ENCODE data around the gene APOB.

APOB gene

DNA sequence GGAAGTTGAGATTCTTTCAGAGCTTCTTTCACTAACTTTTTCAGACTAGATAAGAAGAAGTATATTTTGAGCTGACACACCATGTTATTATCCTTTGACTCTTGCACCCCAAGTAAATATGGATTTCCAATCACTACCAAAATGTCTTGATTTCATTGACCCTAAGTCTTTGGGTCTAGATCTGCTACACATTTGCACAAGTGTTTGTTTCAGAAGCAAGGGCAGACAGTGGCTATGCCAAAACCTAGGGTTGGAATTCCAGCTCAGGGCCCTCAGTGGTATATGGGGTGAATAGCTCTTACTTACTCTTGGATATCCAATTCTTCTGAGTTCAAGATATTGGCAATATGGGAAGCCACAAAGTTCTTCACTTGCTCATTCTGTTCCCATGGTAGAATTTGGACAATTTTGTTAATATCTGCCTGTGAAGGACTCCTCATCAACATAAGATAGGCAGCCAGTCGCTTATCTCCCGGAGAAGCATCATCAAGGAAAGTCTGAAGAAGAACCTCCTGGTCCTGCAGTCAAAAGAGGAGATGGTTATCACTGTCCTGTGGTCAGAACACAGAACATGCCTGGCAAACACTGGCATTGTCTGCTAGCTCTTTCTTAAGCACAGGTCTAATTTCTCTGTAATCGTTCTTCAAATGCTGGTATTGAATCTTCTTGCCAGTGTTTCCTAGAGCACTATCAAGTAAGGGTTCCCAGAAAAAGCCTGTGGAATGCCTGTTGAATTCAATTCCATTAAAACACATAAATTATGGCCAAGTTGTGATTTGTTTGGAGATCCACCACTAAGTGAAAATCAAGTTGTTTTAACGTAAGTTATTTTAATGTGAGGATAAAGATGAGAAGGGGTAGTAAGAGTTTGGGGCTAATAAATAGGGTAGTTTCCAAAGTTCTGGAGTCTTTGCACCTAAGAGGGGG is 15.6 kb downstream of the APOB start:
- Histone ChIP-seq H3K18ac (ENCODE audit: low read depth in 1 of 2, low read length in 2 of 2) (no peak overlapping the region), H2AFZ (ENCODE audit: low read depth, low read length) (no peak overlapping the region), H3K36me3 (ENCODE audit: control insufficient read depth in 1 of 2, insufficient read depth in 2 of 2, low read depth in 1 of 2, low read length in 2 of 2) (no peaks in the 10 kb centered on the region), H3K9me3 (ENCODE audit: control insufficient read depth, low read length) (no peaks in the 10 kb centered on the region), H3K4ac (ENCODE audit: low read depth in 1 of 2, low read length in 2 of 2) (no peak overlapping the region), H3K27me3 (ENCODE audit: control insufficient read depth in 1 of 2, insufficient read depth in 1 of 2, low read length in 2 of 2) (peaks cover 0 to 3% of the 10 kb centered on the region in 2 experiments), H2BK5ac (ENCODE audit: low read depth, low read length, poor library complexity, severe bottlenecking) (no peak overlapping the region), H2AK5ac (ENCODE audit: low read length, severe bottlenecking) (no peak overlapping the region), H2BK12ac (ENCODE audit: low read length in 2 of 2) (no peak overlapping the region), H3K9ac (ENCODE audit: low read length) (no peak overlapping the region), H3K27ac (ENCODE audit: low read length, poor library complexity, severe bottlenecking) (no peak overlapping the region), H3K14ac (ENCODE audit: low read length in 2 of 2) (no peak overlapping the region), H3K4me2 (ENCODE audit: low read length, poor library complexity, severe bottlenecking) (no peak overlapping the region), H3K23ac (ENCODE audit: low read length in 2 of 2) (no peak overlapping the region), H3K79me1 (replicated peaks; ENCODE audit: low read length, poor library complexity, severe bottlenecking) (no peaks in the 10 kb centered on the region), H3K4me1 (ENCODE audit: control insufficient read depth, insufficient read depth, low read depth, low read length) (no peaks in the 10 kb centered on the region), H3K4me3 (ENCODE audit: insufficient read depth in 1 of 2, low read depth in 1 of 2, low read length in 2 of 2) (no peak overlapping the region), H2BK15ac (ENCODE audit: low read depth, poor library complexity, severe bottlenecking) (no peak overlapping the region), H4K91ac (ENCODE audit: low read length) (no peak overlapping the region), H4K8ac (ENCODE audit: low read length) (no peak overlapping the region), H2BK120ac (ENCODE audit: low read depth, low read length) (no peak overlapping the region)
- no peak for DNase-seq
- 95% methylated on average over 4 of the region's 4 CpGs for WGBS

DNA sequence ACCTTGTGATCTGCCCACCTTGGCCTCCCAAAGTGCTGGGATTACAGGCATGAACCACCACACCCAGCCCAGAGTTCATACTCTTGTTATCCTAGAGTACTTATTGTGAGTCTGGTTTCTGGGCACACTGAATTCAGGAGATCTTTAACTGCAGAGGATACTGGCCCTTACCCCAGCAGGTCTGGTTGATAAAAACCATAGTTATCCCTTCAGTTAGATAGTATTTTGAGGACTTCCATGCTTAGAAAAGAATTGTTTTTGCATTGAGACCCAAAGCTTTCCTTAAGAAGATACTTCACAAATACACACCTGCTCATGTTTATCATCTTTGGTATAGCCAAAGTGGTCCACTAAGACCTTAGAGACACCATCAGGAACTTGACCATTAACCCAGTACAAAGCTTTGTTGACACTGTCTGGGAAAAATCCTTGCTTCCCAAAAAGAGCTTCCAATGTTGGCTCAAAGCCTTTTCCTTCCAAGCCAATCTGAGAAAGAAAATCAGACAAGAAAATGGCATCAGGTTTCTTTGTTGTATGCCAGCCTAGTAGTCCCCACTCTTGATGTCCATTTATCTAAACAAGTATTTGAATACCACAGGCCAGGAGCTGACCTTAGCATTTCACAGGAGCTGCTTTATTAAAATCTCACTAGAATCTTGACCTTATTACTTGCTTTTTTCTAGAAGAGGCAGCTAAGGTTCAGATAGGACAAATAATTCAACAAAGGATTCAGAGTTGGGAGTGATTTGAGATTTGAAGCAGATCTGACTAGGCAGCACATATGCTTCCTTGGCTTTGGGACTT is 17.2 kb downstream of the APOB start:
- Histone ChIP-seq H3K79me1 (replicated peaks; ENCODE audit: low read length, poor library complexity, severe bottlenecking) (no peaks in the 10 kb centered on the region), H3K27ac (ENCODE audit: low read length, poor library complexity, severe bottlenecking) (no peak overlapping the region), H3K23ac (ENCODE audit: low read length in 2 of 2) (no peak overlapping the region), H3K9me3 (ENCODE audit: control insufficient read depth, low read length) (no peaks in the 10 kb centered on the region), H3K18ac (ENCODE audit: low read depth in 1 of 2, low read length in 2 of 2) (no peak overlapping the region), H4K91ac (ENCODE audit: low read length) (no peak overlapping the region), H3K4me1 (ENCODE audit: control insufficient read depth, insufficient read depth, low read depth, low read length) (no peaks in the 10 kb centered on the region), H2AK5ac (ENCODE audit: low read length, severe bottlenecking) (no peak overlapping the region), H3K14ac (ENCODE audit: low read length in 2 of 2) (no peak overlapping the region), H3K36me3 (ENCODE audit: control insufficient read depth in 1 of 2, insufficient read depth in 2 of 2, low read depth in 1 of 2, low read length in 2 of 2) (no peaks in the 10 kb centered on the region), H4K8ac (ENCODE audit: low read length) (no peak overlapping the region), H2BK120ac (ENCODE audit: low read depth, low read length) (no peak overlapping the region), H3K4me2 (ENCODE audit: low read length, poor library complexity, severe bottlenecking) (no peak overlapping the region), H2BK12ac (ENCODE audit: low read length in 2 of 2) (no peak overlapping the region), H3K4ac (ENCODE audit: low read depth in 1 of 2, low read length in 2 of 2) (no peak overlapping the region), H2BK5ac (ENCODE audit: low read depth, low read length, poor library complexity, severe bottlenecking) (no peak overlapping the region), H3K27me3 (ENCODE audit: control insufficient read depth in 1 of 2, insufficient read depth in 1 of 2, low read length in 2 of 2) (peaks cover 0 to 3% of the 10 kb centered on the region in 2 experiments), H2AFZ (ENCODE audit: low read depth, low read length) (no peak overlapping the region), H2BK15ac (ENCODE audit: low read depth, poor library complexity, severe bottlenecking) (no peak overlapping the region), H3K4me3 (ENCODE audit: insufficient read depth in 1 of 2, low read depth in 1 of 2, low read length in 2 of 2) (no peak overlapping the region), H3K9ac (ENCODE audit: low read length) (no peak overlapping the region)
- DNase-seq = no peak

DNA sequence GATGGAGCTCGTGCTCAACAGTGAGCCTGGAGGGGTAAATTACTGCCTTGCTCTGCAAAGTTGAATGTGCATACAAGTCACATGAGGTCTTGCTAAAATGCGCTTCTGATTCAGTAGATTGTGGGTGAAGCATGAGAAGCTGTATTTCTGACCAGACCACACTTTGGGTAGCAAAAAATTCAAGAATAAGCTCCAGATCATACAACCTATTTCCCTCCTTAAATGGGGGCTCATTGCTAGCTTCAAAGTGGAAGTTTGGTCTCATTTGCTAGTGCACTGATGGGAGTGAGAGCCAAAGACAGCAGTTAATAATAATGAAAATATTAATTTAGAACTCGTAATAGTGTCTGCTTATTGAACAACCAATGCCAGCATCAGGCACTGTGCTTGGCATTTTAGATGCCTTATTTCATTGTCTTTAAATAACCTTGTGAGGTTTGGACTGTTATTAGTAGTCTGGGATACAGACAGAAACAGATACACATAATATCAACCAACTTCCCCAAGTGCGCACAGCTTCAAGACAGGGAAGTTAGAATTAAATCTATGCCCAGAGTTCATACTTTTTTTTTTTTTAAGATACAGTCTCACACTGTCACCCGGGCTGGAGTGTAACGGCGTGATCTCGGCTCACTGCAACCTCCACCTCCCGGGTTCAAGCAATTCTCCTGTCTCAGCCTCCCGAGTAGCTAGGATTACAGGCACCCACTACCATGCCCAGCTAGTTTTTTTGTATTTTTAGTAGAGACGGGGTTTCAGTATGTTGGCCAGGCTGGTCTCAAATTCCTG is 18.0 kb downstream of the APOB start:
- peaks cover under 1 to 3% of the 10 kb centered on the region in 2 experiments for H3K27me3 ChIP-seq (ENCODE audit: control insufficient read depth in 1 of 2, insufficient read depth in 1 of 2, low read length in 2 of 2)
- no peak overlapping the region for H3K9ac ChIP-seq (ENCODE audit: low read length)
- H4K8ac ChIP-seq (ENCODE audit: low read length) = no peak overlapping the region
- H4K91ac ChIP-seq (ENCODE audit: low read length) = no peak overlapping the region
- no peak overlapping the region for H3K4ac ChIP-seq (ENCODE audit: low read depth in 1 of 2, low read length in 2 of 2)
- no peak for DNase-seq
- no peak overlapping the region for H3K4me3 ChIP-seq (ENCODE audit: insufficient read depth in 1 of 2, low read depth in 1 of 2, low read length in 2 of 2)
- no peak overlapping the region for H3K23ac ChIP-seq (ENCODE audit: low read length in 2 of 2)
- H2BK5ac ChIP-seq (ENCODE audit: low read depth, low read length, poor library complexity, severe bottlenecking) = no peak overlapping the region
- H2AK5ac ChIP-seq (ENCODE audit: low read length, severe bottlenecking) = no peak overlapping the region
- no peak overlapping the region for H3K14ac ChIP-seq (ENCODE audit: low read length in 2 of 2)
- no peak overlapping the region for H2AFZ ChIP-seq (ENCODE audit: low read depth, low read length)
- no peaks in the 10 kb centered on the region for H3K4me1 ChIP-seq (ENCODE audit: control insufficient read depth, insufficient read depth, low read depth, low read length)
- no peaks in the 10 kb centered on the region for H3K9me3 ChIP-seq (ENCODE audit: control insufficient read depth, low read length)
- no peak overlapping the region for H3K27ac ChIP-seq (ENCODE audit: low read length, poor library complexity, severe bottlenecking)
- H2BK120ac ChIP-seq (ENCODE audit: low read depth, low read length) = no peak overlapping the region
- H2BK15ac ChIP-seq (ENCODE audit: low read depth, poor library complexity, severe bottlenecking) = no peak overlapping the region
- H3K4me2 ChIP-seq (ENCODE audit: low read length, poor library complexity, severe bottlenecking) = no peak overlapping the region
- WGBS = 90% methylated on average over 8 of the region's 11 CpGs
- no peak overlapping the region for H2BK12ac ChIP-seq (ENCODE audit: low read length in 2 of 2)
- H3K79me1 ChIP-seq (replicated peaks; ENCODE audit: low read length, poor library complexity, severe bottlenecking) = no peaks in the 10 kb centered on the region
- H3K36me3 ChIP-seq (ENCODE audit: control insufficient read depth in 1 of 2, insufficient read depth in 2 of 2, low read depth in 1 of 2, low read length in 2 of 2) = no peaks in the 10 kb centered on the region
- H3K18ac ChIP-seq (ENCODE audit: low read depth in 1 of 2, low read length in 2 of 2) = no peak overlapping the region
